D721Med (cell line): Measurements from ENCODE around the gene CARD16.

Experiments
- DNase-seq: peaks from one replicate; pipeline ENCODE4 v3.0.0; 2011; ENCODE audit warnings: low spot score; ENCODE audit not compliant: insufficient read length
- FAIRE-seq: peaks from 2 replicates; lab custom pipeline; 2011; peaks lifted over from hg19 to GRCh38; lab: Jason Lieb, UNC
- TF ChIP-seq, protein P1 (sequence below): IDR thresholded peaks from 2 replicates; pipeline ENCODE4 v1.5.1; 2012; ENCODE audit warnings: mild to moderate bottlenecking, control low read depth; ENCODE audit not compliant: insufficient read depth; ENCODE audit errors: missing control alignments

Gene CARD16

GRCh38 chr11:105054723-105055493 lies 9.8 kb upstream of the CARD16 start:
- DNase-seq (no peak), FAIRE-seq (no peak)
- TF ChIP-seq, protein P1, sequence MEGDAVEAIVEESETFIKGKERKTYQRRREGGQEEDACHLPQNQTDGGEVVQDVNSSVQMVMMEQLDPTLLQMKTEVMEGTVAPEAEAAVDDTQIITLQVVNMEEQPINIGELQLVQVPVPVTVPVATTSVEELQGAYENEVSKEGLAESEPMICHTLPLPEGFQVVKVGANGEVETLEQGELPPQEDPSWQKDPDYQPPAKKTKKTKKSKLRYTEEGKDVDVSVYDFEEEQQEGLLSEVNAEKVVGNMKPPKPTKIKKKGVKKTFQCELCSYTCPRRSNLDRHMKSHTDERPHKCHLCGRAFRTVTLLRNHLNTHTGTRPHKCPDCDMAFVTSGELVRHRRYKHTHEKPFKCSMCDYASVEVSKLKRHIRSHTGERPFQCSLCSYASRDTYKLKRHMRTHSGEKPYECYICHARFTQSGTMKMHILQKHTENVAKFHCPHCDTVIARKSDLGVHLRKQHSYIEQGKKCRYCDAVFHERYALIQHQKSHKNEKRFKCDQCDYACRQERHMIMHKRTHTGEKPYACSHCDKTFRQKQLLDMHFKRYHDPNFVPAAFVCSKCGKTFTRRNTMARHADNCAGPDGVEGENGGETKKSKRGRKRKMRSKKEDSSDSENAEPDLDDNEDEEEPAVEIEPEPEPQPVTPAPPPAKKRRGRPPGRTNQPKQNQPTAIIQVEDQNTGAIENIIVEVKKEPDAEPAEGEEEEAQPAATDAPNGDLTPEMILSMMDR = no peak

DNA sequence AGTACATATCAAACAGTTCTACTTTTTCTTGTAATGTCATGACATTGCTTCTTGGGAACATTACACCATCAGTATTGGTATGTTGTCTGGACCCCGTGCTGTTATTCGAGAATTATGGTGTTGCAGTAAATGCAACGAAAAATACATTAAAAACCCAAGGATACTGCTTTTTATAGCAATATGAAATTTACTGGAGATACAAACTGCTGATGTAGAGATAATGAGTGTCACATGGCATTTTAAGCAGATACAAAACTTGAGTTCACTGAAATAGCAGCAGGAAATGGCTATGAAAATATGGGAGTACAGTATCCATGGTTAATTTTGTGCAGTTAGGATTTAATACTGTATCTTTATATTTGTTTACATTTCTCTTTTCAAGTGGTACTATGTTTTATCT lies 7.4 kb upstream of the CARD16 start:
- DNase-seq (no peak), FAIRE-seq (no peak)
- TF ChIP-seq, protein P1 = no peak

DNA sequence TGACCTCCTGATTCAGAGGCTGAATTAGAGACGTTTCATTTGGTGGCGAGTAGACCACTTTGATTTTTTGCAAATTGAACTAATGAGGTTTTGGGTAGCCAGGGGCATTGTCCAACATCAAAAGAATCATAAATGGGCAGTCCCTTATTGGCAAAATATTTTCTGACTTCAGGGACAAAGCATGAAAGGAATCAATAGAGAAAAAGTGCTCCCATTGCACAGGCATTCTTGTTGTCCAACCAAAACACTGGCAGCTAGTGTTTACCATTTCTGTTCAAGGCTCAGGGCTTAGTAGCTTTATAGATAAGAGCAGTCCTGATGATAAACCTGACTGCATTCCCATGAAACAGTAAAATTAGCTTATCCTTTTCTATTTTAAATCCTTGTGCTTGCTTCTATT lies 6.4 kb upstream of the CARD16 start:
- FAIRE-seq (no peak), DNase-seq (no peak)
- TF ChIP-seq, protein P1 = no peak

DNA sequence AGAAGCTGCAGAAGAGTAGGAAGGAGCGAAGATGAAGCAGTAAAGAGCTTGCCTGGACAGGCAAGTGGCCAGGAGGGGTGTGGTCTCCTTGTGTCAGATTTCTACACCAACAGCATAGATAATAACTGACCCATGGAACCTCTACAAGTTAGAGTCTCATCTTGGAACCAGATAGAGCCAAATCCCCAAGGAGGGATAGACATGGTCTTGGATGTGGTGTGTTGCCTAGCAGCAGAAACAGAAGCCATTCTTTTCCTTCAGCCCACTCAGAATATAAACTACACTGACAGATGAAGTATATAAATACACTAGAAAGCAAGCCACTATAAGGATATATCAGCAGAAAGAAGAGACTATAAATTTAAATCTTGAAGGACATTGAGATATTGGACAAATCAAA lies 4.3 kb upstream of the CARD16 start:
- DNase-seq (no peak), FAIRE-seq (no peak)
- TF ChIP-seq, protein P1 = no peak

- DNase-seq (no peak), FAIRE-seq (no peak)
Measured at GRCh38 chr11:105046898-105047579, 1.9 kb upstream of the CARD16 start.

DNA sequence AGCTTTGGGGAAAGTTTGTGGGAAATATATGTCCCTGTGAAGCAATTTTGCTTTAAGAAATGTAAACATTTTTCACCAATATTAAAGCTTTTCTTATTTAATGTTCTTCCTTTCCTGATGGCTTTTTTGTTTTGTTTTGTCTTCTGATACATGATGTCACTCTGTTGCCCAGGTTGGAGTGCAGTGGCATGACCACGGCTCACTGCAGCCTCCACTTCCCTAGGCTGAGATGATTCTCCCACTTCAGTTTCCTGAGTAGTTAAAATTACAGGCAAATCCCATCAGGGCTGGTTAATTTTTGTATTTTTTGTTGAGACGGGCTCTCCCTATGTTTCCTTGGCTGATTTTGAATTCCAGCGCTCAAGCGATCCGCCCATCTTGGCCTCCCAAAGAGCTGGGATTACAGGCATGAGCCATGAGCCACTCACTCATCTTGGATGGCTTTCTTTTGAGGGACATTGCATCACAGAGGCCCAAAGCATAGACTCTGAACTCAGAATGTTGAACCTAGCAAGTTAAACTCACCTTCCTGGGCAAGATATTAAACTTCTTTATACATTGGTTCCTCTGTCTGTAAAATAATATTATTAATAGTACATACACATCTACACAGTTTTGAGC lies 651 bp upstream of the CARD16 start:
- DNase-seq (no peak), FAIRE-seq (no peak)
- TF ChIP-seq, protein P1 = no peak

More at GRCh38 chr11:105046898-105047579, 1.9 kb upstream of the CARD16 start:
- TF ChIP-seq, protein P1 = no peak

- DNase-seq = no peak
- TF ChIP-seq, protein P1 = no peak
- no peak for FAIRE-seq
Measured at GRCh38 chr11:105042178-105042577, 3.0 kb downstream of the CARD16 start.
